Panc1 (cell line): ENCODE measurements around the gene EYA2. TPM values are rescaled to one million over a fixed set of nuclear protein-coding genes. Genes with fewer than 3 reads are reported as not detected.

ENCODE experiments used
- ATAC-seq: fragments of 200-7000 bp; cut with Tn5 transposase; 2 replicates; pipeline ENCODE4 v1.9.1; 2020; ENCODE audit warnings: mild to moderate bottlenecking, moderate library complexity
- BruUV-seq: library from RNA; stranded (reverse); fragments of 400-500 nt; replicated peaks from 2 replicates; lab custom pipeline; 2021; lab: Mats Ljungman, UMichigan
- CTCF ChIA-PET: fragments of 300-600 bp; sonication (Branson Sonifier 250); formaldehyde crosslinking; loops from one replicate; lab custom pipeline; 2022; ENCODE audit warnings: antibody characterized with exemption; lab: Charles Lee
- POLR2A ChIA-PET: fragments of 300-600 bp; sonication (Branson Sonifier 250); formaldehyde crosslinking; loops from one replicate; lab custom pipeline; 2022; ENCODE audit warnings: antibody characterized with exemption; lab: Charles Lee
- DNase-seq: peaks from one replicate; pipeline ENCODE4 v3.0.0-alpha.2; 2010; ENCODE audit warnings: low read depth, low spot score
- H3K27ac ChIP-seq: 2 replicates; pipeline ENCODE4 v1.5.1; 2011; ENCODE audit warnings: mild to moderate bottlenecking, low read length, inconsistent platforms
- H3K27me3 ChIP-seq: fragments of 200-500 bp; sonication (Bioruptor generic); 2 replicates; pipeline ENCODE4 v1.6.0; 2014; ENCODE audit warnings: low read length, inconsistent platforms; ENCODE audit not compliant: control insufficient read depth, insufficient read depth
- H3K36me3 ChIP-seq: fragments of 200-500 bp; sonication (Bioruptor generic); 2 replicates; pipeline ENCODE4 v1.5.1; 2014; ENCODE audit warnings: inconsistent platforms, mild to moderate bottlenecking, low read length, moderate library complexity; ENCODE audit not compliant: control insufficient read depth, insufficient read depth
- H3K4me1 ChIP-seq: 2 replicates; pipeline ENCODE4 v1.5.1; 2011; ENCODE audit warnings: inconsistent platforms, mild to moderate bottlenecking, low read length, moderate library complexity; ENCODE audit not compliant: control insufficient read depth, insufficient read depth
- H3K4me3 ChIP-seq, 2 experiments: 2 replicates each; pipeline ENCODE4 v1.5.1; 2011 to 2012; ENCODE audit warnings: low read depth in 2 of 2, low read length in 2 of 2, mild to moderate bottlenecking in 2 of 2, inconsistent platforms in 1 of 2, moderate library complexity in 1 of 2
- H3K9me3 ChIP-seq: fragments of 200-500 bp; sonication (Bioruptor generic); 2 replicates; pipeline ENCODE4 v1.5.1; 2014; ENCODE audit warnings: low read depth, mild to moderate bottlenecking, inconsistent platforms, low read length, moderate library complexity; ENCODE audit not compliant: control insufficient read depth, insufficient read depth
- POLR2AphosphoS5 ChIP-seq: IDR thresholded peaks from 2 replicates; pipeline ENCODE4 v1.6.1; 2012; ENCODE audit warnings: mild to moderate bottlenecking, low read depth, low read length, moderate library complexity
- SIN3A ChIP-seq: IDR thresholded peaks from 2 replicates; pipeline ENCODE4 v1.6.1; 2012; ENCODE audit warnings: low read depth, mild to moderate bottlenecking, low read length, moderate library complexity, borderline replicate concordance; ENCODE audit not compliant: insufficient read depth
- TCF7L2 ChIP-seq: IDR thresholded peaks from 2 replicates; pipeline ENCODE4 v1.6.1; 2011; ENCODE audit warnings: mild to moderate bottlenecking, low read depth, low read length, inconsistent platforms
- in situ Hi-C: cut with HindIII; loops from 2 replicates; pipeline ENCODE4 v1.10.0; 2016; ENCODE audit warnings: low sequenced_read_pairs, low pct_unique_long_range_greater_than_20kb
- intact Hi-C: fragments of 100-400 bp; cut with micrococcal nuclease; formaldehyde crosslinking; loops from one replicate; pipeline ENCODE4 v1.10.0; 2022; ENCODE audit not compliant: unreplicated experiment
- total RNA-seq: library from RNA; stranded (reverse); gene quantifications from one replicate; pipeline ENCODE4 v1.2.1, GENCODE V29; 2021; ENCODE audit not compliant: unreplicated experiment
- TF ChIP-seq, protein P1 (sequence below): fragments of 450-650 bp; IDR thresholded peaks from 2 replicates; pipeline ENCODE4 v1.5.1; 2017; ENCODE audit warnings: mild to moderate bottlenecking
- TF ChIP-seq, protein P2 (sequence below), 2 experiments: IDR thresholded peaks; 2 replicates each; pipeline ENCODE4 v1.6.1; 2011 to 2012; ENCODE audit warnings: low read depth in 2 of 2, control low read depth in 1 of 2, low read length in 1 of 2, mild to moderate bottlenecking in 1 of 2, moderate library complexity in 1 of 2; ENCODE audit not compliant: insufficient read depth in 1 of 2

The EYA2 gene
- total RNA-seq, 1 experiment from 2014 or later, result 1.9 TPM

DNA sequence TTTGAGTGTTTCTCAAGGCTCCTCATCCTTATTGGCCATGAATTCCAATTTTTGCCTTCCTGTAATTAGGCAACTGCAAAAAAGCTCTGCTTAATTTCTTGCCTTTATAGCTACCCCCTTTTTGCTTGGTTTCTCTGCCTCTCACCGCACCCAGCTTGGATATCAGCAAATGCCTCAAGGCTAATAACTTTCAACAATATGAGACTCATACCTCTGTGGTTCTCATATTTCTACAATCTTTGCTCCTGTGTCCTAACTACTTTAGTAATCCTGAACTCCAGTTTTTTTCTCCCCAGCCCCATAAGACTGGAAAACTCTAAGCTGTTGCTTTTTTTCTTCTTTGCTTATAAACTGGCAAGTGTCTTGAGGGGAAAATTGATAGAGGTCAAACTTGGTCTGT is 88.8 kb downstream of the EYA2 start:
- intact Hi-C loops, result no loop called here
- no peak for DNase-seq
- ATAC-seq, result no peak
- Histone ChIP-seq H3K27me3 (no peaks in the 10 kb centered on the region; the same call in 1 of the 2 replicates), H3K36me3 (no peaks in the 10 kb centered on the region), H3K4me1 (no peaks in the 10 kb centered on the region), H3K4me3 (no peak overlapping the region), H3K27ac (no peak overlapping the region), H3K9me3 (no peaks in the 10 kb centered on the region)
- ChIA-PET POLR2A (no interaction called here), CTCF (interaction anchor here (0.5 kb wide), 1 partner anchor 287 kb away, joined by 8 read pairs; no protein-coding TSS in a partner anchor)
- TF ChIP-seq TCF7L2, result no peak
- no TSS peak for BruUV-seq
- in situ Hi-C loops, result no loop called here

DNA sequence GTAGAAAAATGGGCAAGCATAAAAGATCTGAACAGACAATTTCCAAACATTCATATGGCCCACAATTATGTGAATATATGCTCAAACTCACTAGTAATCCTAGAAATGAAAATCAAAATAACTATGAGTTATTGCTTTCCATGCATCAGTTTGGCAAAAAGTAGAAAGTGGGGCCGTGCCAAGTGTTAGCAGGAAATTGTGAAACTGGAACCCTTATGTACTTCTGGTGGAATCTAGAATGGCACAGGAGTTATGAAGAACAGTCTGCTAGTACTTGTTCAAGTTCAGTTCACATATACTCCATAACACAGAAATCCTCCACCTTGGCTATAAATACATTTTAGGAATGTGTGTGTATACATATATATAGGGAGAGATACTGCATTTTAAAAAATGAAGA is 89.8 kb downstream of the EYA2 start:
- ChIA-PET POLR2A (no interaction called here), CTCF (no interaction called here)
- no peak overlapping the region for H3K4me3 ChIP-seq
- TF ChIP-seq, protein P1, sequence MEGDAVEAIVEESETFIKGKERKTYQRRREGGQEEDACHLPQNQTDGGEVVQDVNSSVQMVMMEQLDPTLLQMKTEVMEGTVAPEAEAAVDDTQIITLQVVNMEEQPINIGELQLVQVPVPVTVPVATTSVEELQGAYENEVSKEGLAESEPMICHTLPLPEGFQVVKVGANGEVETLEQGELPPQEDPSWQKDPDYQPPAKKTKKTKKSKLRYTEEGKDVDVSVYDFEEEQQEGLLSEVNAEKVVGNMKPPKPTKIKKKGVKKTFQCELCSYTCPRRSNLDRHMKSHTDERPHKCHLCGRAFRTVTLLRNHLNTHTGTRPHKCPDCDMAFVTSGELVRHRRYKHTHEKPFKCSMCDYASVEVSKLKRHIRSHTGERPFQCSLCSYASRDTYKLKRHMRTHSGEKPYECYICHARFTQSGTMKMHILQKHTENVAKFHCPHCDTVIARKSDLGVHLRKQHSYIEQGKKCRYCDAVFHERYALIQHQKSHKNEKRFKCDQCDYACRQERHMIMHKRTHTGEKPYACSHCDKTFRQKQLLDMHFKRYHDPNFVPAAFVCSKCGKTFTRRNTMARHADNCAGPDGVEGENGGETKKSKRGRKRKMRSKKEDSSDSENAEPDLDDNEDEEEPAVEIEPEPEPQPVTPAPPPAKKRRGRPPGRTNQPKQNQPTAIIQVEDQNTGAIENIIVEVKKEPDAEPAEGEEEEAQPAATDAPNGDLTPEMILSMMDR, result no peak
- TF ChIP-seq SIN3A (no peak), TCF7L2 (no peak), POLR2AphosphoS5 (no peak)
- TF ChIP-seq, protein P2, sequence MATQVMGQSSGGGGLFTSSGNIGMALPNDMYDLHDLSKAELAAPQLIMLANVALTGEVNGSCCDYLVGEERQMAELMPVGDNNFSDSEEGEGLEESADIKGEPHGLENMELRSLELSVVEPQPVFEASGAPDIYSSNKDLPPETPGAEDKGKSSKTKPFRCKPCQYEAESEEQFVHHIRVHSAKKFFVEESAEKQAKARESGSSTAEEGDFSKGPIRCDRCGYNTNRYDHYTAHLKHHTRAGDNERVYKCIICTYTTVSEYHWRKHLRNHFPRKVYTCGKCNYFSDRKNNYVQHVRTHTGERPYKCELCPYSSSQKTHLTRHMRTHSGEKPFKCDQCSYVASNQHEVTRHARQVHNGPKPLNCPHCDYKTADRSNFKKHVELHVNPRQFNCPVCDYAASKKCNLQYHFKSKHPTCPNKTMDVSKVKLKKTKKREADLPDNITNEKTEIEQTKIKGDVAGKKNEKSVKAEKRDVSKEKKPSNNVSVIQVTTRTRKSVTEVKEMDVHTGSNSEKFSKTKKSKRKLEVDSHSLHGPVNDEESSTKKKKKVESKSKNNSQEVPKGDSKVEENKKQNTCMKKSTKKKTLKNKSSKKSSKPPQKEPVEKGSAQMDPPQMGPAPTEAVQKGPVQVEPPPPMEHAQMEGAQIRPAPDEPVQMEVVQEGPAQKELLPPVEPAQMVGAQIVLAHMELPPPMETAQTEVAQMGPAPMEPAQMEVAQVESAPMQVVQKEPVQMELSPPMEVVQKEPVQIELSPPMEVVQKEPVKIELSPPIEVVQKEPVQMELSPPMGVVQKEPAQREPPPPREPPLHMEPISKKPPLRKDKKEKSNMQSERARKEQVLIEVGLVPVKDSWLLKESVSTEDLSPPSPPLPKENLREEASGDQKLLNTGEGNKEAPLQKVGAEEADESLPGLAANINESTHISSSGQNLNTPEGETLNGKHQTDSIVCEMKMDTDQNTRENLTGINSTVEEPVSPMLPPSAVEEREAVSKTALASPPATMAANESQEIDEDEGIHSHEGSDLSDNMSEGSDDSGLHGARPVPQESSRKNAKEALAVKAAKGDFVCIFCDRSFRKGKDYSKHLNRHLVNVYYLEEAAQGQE (IDR thresholded peaks at IDR 0.05; ENCODE audit: insufficient read depth in 1 of 2, low read depth in 2 of 2, low read length in 1 of 2), result no peak
- in situ Hi-C loops (no loop called here), intact Hi-C loops (no loop called here)
- H3K27ac ChIP-seq, result no peak overlapping the region
- DNase-seq (no peak), ATAC-seq (no peak)
- no peaks in the 10 kb centered on the region for H3K9me3 ChIP-seq
- BruUV-seq, result no TSS peak
- no peaks in the 10 kb centered on the region for H3K36me3 ChIP-seq
- no peaks in the 10 kb centered on the region for H3K4me1 ChIP-seq
- no peaks in the 10 kb centered on the region; the same call in 1 of the 2 replicates for H3K27me3 ChIP-seq

DNA sequence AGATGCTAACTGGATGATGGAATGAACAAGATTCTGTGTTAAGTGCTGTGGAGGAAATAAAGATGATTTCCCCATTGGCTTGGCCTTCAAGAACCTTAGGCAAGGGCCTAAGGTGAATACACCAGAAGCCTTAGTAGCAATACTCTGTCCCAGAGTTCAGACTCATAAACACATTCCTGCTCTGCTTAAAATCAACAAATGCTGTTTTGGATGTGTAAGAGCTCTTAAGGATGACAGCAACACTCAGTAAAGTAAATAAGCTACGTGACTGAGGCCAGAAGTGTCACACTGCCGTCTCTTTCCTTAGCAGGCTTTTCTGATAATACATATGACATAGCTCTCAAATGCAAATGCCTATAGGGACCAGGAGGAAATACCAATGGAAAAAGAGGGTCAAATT is 90.6 kb downstream of the EYA2 start:
- no peak for DNase-seq
- TF ChIP-seq POLR2AphosphoS5, result no peak
- no peak for TF ChIP-seq SIN3A
- TF ChIP-seq, protein P1, result no peak
- no peak for TF ChIP-seq TCF7L2
- TF ChIP-seq, protein P2 (IDR thresholded peaks at IDR 0.05; ENCODE audit: insufficient read depth in 1 of 2, low read depth in 2 of 2, low read length in 1 of 2), result no peak
- in situ Hi-C loops (no loop called here), intact Hi-C loops (no loop called here)
- POLR2A ChIA-PET, result no interaction called here
- no peaks in the 10 kb centered on the region for H3K4me1 ChIP-seq
- no peaks in the 10 kb centered on the region for H3K27me3 ChIP-seq
- CTCF ChIA-PET, result no interaction called here
- BruUV-seq, result no TSS peak
- no peaks in the 10 kb centered on the region for H3K36me3 ChIP-seq
- H3K4me3 ChIP-seq, result no peak overlapping the region
- H3K9me3 ChIP-seq, result no peaks in the 10 kb centered on the region
- H3K27ac ChIP-seq, result no peak overlapping the region
- no peak for ATAC-seq
